GM19438 (cell line): ENCODE measurements around the gene OR10Z1.

Experiments used
- ATAC-seq: cut with Tn5 transposase; IDR thresholded peaks from one replicate; pipeline ENCODE4 v1.9.1; 2021; ENCODE audit warnings: low read depth; ENCODE audit not compliant: unreplicated experiment

OR10Z1 gene

GRCh38 chr1:158604968-158605367 lies at the start of gene OR10Z1:
Gene OR10Z1, plus strand, starts transcription at chr1:158605268. Its CDS starts 1,171 bp downstream, at chr1:158606439.
- no peak for ATAC-seq

- ATAC-seq: no peak
Measured at GRCh38 chr1:158559696-158560095, 45.4 kb upstream of the OR10Z1 start.

GRCh38 chr1:158563853-158564252 lies 41.2 kb upstream of the OR10Z1 start:
- no peak for ATAC-seq

- ATAC-seq: no peak
Measured at GRCh38 chr1:158564608-158565007, 40.5 kb upstream of the OR10Z1 start.

- no peak for ATAC-seq
Measured at GRCh38 chr1:158570480-158570879, 34.6 kb upstream of the OR10Z1 start, which contains the start of gene OR6P1. Gene OR6P1, minus strand, starts transcription at chr1:158570580. Its CDS starts 6,976 bp downstream, at chr1:158563604.

GRCh38 chr1:158572226-158572625 lies 32.8 kb upstream of the OR10Z1 start:
- ATAC-seq: no peak

GRCh38 chr1:158577561-158577960 lies 27.5 kb upstream of the OR10Z1 start:
- no peak for ATAC-seq

- ATAC-seq: no peak
Measured at GRCh38 chr1:158579733-158580132, 25.3 kb upstream of the OR10Z1 start, which contains the start of gene OR10X1. Gene OR10X1, minus strand, starts transcription at chr1:158579899. Its CDS starts 0 bp downstream, at chr1:158579899.

GRCh38 chr1:158583962-158584361 lies 21.1 kb upstream of the OR10Z1 start:
- no peak for ATAC-seq

GRCh38 chr1:158586942-158587341 lies 18.1 kb upstream of the OR10Z1 start:
- no peak for ATAC-seq

GRCh38 chr1:158600735-158601134 lies 4.3 kb upstream of the OR10Z1 start:
- ATAC-seq: no peak

GRCh38 chr1:158607296-158607695 lies 2.2 kb downstream of the OR10Z1 start:
- ATAC-seq: no peak

- ATAC-seq: no peak
Measured at GRCh38 chr1:158611916-158612315, 6.8 kb downstream of the OR10Z1 start.

- no peak for ATAC-seq
Measured at GRCh38 chr1:158613764-158614163, 8.7 kb downstream of the OR10Z1 start.

- no peak for ATAC-seq
Measured at GRCh38 chr1:158638146-158638545, 33.1 kb downstream of the OR10Z1 start.

- ATAC-seq: no peak
Measured at GRCh38 chr1:158638904-158639303, 33.8 kb downstream of the OR10Z1 start.

GRCh38 chr1:158644449-158644848 lies 39.4 kb downstream of the OR10Z1 start:
- ATAC-seq: no peak

- ATAC-seq: no peak
Measured at GRCh38 chr1:158646465-158646864, 41.4 kb downstream of the OR10Z1 start.

GRCh38 chr1:158649052-158649451 lies 44.0 kb downstream of the OR10Z1 start:
- no peak for ATAC-seq

GRCh38 chr1:158652721-158653334 lies 47.8 kb downstream of the OR10Z1 start:
- ATAC-seq: no peak

- ATAC-seq: no peak
Measured at GRCh38 chr1:158654086-158654485, 49.0 kb downstream of the OR10Z1 start.

GRCh38 chr1:158654571-158654970 lies 49.5 kb downstream of the OR10Z1 start:
- ATAC-seq: no peak
